NCI-H526 treated with DMSO at 0.1 percent for 48 hours (cell line): ENCODE measurements around the gene ENHO.
"Not testable (repeated sequence)": the region's sequence is repeated elsewhere in the genome, so short reads cannot be mapped to it uniquely, and the experiment has no call there.

Experiments used
- DNase-seq: peaks from one replicate; lab custom pipeline; 2025; lab: John Stamatoyannopoulos, UW

The ENHO gene

GRCh38 chr9:34555500-34555899, 32.7 kb upstream of the ENHO start:
- DNase-seq, result no peak

GRCh38 chr9:34555002-34555348, 32.2 kb upstream of the ENHO start:
- DNase-seq, result no peak

GRCh38 chr9:34554211-34555001, 31.6 kb upstream of the ENHO start:
- peak; percentile 65 for DNase-seq

GRCh38 chr9:34553511-34554021, 30.8 kb upstream of the ENHO start:
- DNase-seq, result no peak

- DNase-seq, result no peak
These were observed 30.2 kb upstream of the ENHO start for GRCh38 chr9:34552986-34553385.

- DNase-seq, result no peak
These were observed 29.8 kb upstream of the ENHO start for GRCh38 chr9:34552606-34552981.

GRCh38 chr9:34551751-34552605, 29.2 kb upstream of the ENHO start:
- DNase-seq, result no peak

- DNase-seq, result no peak
These were observed 28.0 kb upstream of the ENHO start for GRCh38 chr9:34550681-34551270.

GRCh38 chr9:34550016-34550680, 27.4 kb upstream of the ENHO start:
- DNase-seq, result no peak

GRCh38 chr9:34549407-34549732, 26.6 kb upstream of the ENHO start:
- no peak for DNase-seq

- DNase-seq, result peak; percentile 34
These were observed 25.3 kb upstream of the ENHO start for GRCh38 chr9:34547960-34548611.

- peak; percentile 12 for DNase-seq
These were observed 24.3 kb upstream of the ENHO start for GRCh38 chr9:34546834-34547827.

- no peak for DNase-seq
These were observed 23.5 kb upstream of the ENHO start for GRCh38 chr9:34546102-34546833.

GRCh38 chr9:34545497-34545896, 22.7 kb upstream of the ENHO start:
- no peak for DNase-seq

- DNase-seq, result no peak
These were observed 21.2 kb upstream of the ENHO start for GRCh38 chr9:34544035-34544434.

- DNase-seq, result no peak
These were observed 18.8 kb upstream of the ENHO start for GRCh38 chr9:34541540-34541939.

GRCh38 chr9:34540827-34541226, 18.0 kb upstream of the ENHO start:
- DNase-seq, result no peak

- DNase-seq, result no peak
These were observed 13.9 kb upstream of the ENHO start for GRCh38 chr9:34536685-34537084.

- not testable (repeated sequence) for DNase-seq
These were observed 9.3 kb upstream of the ENHO start for GRCh38 chr9:34532041-34532440.

- DNase-seq, result no peak
These were observed 3.2 kb upstream of the ENHO start for GRCh38 chr9:34526026-34526425.
